K562 (cell line): ENCODE measurements around the gene FCRLA. TPM values are rescaled to one million over a fixed set of nuclear protein-coding genes. Genes with fewer than 3 reads are reported as not detected.

Experiments used
- CHD7 ChIP-seq: fragments of 200-600 bp; sonication (generic); IDR thresholded peaks from one replicate; pipeline ENCODE4 v1.6.1; 2012; ENCODE audit warnings: mild to moderate bottlenecking, low read depth, low read length, inconsistent platforms
- PURB ChIP-seq: sonication (generic); formaldehyde crosslinking; IDR thresholded peaks from 2 replicates; pipeline ENCODE4 v1.9.0; 2021; ENCODE audit warnings: low read depth, mild to moderate bottlenecking, missing genetic modification reagents
- STAT6 ChIP-seq: sonication (generic); formaldehyde crosslinking; IDR thresholded peaks from 2 replicates; pipeline ENCODE4 v1.8.1; 2023; ENCODE audit warnings: mild to moderate bottlenecking, missing genetic modification reagents
- ZEB2 ChIP-seq: fragments of 450-650 bp; IDR thresholded peaks from 2 replicates; pipeline ENCODE4 v1.6.1; 2016
- polyA plus RNA-seq, 8 experiments: library from polyadenylated mRNA; depleted of rRNA in 4 of 8; stranded (reverse) in 5 of 8; unstranded in 3 of 8; fragments of >200 nt; fragmentation: Nextera tagmentation in 2 of 8; fragmentation: Illumina TruSeq in 1 of 8; extraction: Ambion mirVana in 2 of 8; extraction: Trizol in 1 of 8; gene quantifications; 2 replicates each; pipeline versions ENCODE4 v1.2.1 to v1.2.3, GENCODE V29; 2011 to 2014; ENCODE audit warnings: inconsistent platforms in 1 of 8, missing spikeins in 1 of 8
- total RNA-seq, 7 experiments: library from RNA; depleted of rRNA in 6 of 7; stranded (reverse); fragments of >200 nt in 6 of 7; fragmentation: Illumina TruSeq in 2 of 7; extraction: Trizol in 2 of 7; gene quantifications; 2 replicates each; pipeline versions ENCODE4 v1.2.1 to v1.2.3, GENCODE V29; 2011 to 2021; ENCODE audit warnings: low replicate concordance in 1 of 7

FCRLA gene
- total and polyA plus RNA-seq, 9 of the 15 experiments (the other 6 are each of a cell fraction or from before 2014, with no cell fraction given), result 0.09 to 0.84 (median 0.44) TPM

GRCh38 chr1:161763522-161764098 lies 56.6 kb downstream of the FCRLA start (continued):
- no peak for TF ChIP-seq CHD7
- no peak for TF ChIP-seq PURB (CRISPR knock-in tag)
- TF ChIP-seq ZEB2, result peak; percentile 49; the same call in 1 of the 2 replicates
- TF ChIP-seq STAT6 (CRISPR knock-in tag), result no peak
